ENCODE data around the gene RAB9A.
"Not testable (repeated sequence)": the region's sequence is repeated elsewhere in the genome, so short reads cannot be mapped to it uniquely, and the experiment has no call there.

The RAB9A gene

GRCh38 chrX:13703135-13703534 lies 14.2 kb downstream of the RAB9A start:
- DNase-seq = no peak

- DNase-seq = no peak
These were observed 14.7 kb downstream of the RAB9A start for GRCh38 chrX:13703589-13703988.

GRCh38 chrX:13711141-13711540 lies 22.2 kb downstream of the RAB9A start:
- no peak for DNase-seq

- no peak for DNase-seq
These were observed 27.5 kb downstream of the RAB9A start for GRCh38 chrX:13716455-13716854.

- no peak for DNase-seq
These were observed 28.0 kb downstream of the RAB9A start for GRCh38 chrX:13716905-13717304.

GRCh38 chrX:13717700-13718472 lies 29.0 kb downstream of the RAB9A start:
- DNase-seq = no peak

- DNase-seq = no peak
These were observed 30.4 kb downstream of the RAB9A start for GRCh38 chrX:13719192-13719856.

GRCh38 chrX:13721371-13721770 lies 32.4 kb downstream of the RAB9A start:
- no peak for DNase-seq

GRCh38 chrX:13721819-13722519 lies 33.0 kb downstream of the RAB9A start:
- DNase-seq = peak; percentile 10

GRCh38 chrX:13724878-13725277 lies 36.0 kb downstream of the RAB9A start:
- DNase-seq = not testable (repeated sequence)

GRCh38 chrX:13726583-13726982 lies 37.7 kb downstream of the RAB9A start:
- DNase-seq = not testable (repeated sequence)

GRCh38 chrX:13730523-13730922 lies 41.6 kb downstream of the RAB9A start:
- DNase-seq = not testable (repeated sequence)

- no peak for DNase-seq
These were observed 43.5 kb downstream of the RAB9A start for GRCh38 chrX:13732246-13733067.

- no peak for DNase-seq
These were observed 44.6 kb downstream of the RAB9A start for GRCh38 chrX:13733506-13733905.

GRCh38 chrX:13734278-13735172 lies 45.6 kb downstream of the RAB9A start, which contains the start of the genes OFD1 and TRAPPC2:
Gene OFD1, plus strand, starts transcription at chrX:13734748. Its CDS starts 324 bp downstream, at chrX:13735072.
Gene TRAPPC2, minus strand, starts transcription at chrX:13734620. Its CDS starts 14,657 bp downstream, at chrX:13719963.
- DNase-seq = peak; percentile 96

GRCh38 chrX:13741695-13742094 lies 52.8 kb downstream of the RAB9A start:
- no peak for DNase-seq

GRCh38 chrX:13742397-13743176 lies 53.7 kb downstream of the RAB9A start:
- DNase-seq = no peak

- DNase-seq = no peak
These were observed 58.9 kb downstream of the RAB9A start for GRCh38 chrX:13747836-13748235.

GRCh38 chrX:13748486-13748885 lies 59.6 kb downstream of the RAB9A start:
- DNase-seq = no peak

- peak; percentile 20 for DNase-seq
These were observed 61.3 kb downstream of the RAB9A start for GRCh38 chrX:13750204-13750603.

- DNase-seq = no peak
These were observed 61.9 kb downstream of the RAB9A start for GRCh38 chrX:13750812-13751211.
